D341Med (cell line): ENCODE results near the gene GSTM4.

Source experiments
- DNase-seq: peaks from one replicate; pipeline ENCODE4 v3.0.0; 2012; ENCODE audit warnings: low spot score

Gene GSTM4

DNA sequence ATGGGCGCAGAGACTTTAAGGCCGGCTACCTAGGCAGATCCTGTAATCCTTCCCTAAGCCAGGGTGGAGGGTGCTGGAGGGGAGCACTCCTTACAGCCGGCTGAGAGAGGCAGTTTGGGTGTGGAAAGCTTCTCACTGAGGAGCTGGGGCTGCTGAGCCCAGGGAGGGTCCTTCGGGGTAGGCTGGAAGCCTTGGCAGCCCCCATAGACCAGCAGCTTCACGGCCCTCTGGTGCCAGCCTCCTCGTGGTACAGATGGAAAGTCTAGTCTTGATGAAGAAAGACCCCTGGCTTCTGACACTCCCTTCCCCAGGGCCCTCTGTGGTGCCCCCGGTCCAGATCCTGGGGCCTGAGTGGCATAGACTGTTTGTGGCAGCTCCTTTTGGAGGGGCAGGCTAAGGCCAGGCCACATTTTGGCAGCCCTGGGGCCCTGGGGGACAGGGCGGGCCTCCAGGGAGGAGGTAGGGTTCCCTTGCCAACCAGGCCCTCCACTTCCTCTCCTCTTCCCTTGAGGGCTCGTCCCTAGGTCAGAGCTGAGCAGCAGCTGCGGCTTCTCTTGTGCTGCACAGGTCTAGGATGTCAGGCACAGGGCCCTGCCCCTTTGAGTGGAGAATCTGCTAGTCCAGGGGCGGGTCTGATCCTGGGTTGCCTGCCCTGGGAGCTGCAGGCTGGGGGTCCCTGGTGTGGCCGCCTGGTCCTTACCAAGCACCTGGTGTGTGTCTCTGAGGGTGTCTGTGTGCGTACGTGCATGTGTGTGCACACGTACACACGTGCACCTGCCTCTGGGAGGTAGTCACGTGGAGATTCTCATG, 31.5 kb upstream of the GSTM4 start:
- DNase-seq = peak; percentile 46

DNA sequence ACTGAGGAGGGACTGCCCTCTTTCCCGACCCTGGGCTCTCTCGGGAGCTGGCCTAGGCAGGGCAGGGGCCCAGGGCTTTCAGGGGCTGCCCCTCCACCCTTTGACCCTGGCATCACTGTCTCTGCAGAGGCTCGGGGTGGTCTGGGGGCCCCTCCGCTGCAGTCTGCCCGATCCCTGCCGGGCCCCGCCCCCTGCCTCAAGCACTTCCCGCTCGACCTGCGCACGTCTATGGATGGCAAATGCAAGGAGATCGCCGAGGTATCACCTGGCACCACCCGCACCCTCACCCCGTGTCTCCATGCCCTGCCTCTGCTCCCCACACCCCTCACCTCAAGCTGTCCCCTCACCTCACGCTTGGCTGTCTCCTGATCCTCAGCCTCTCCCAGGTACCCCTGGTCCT, 30.7 kb upstream of the GSTM4 start:
- no peak for DNase-seq

DNA sequence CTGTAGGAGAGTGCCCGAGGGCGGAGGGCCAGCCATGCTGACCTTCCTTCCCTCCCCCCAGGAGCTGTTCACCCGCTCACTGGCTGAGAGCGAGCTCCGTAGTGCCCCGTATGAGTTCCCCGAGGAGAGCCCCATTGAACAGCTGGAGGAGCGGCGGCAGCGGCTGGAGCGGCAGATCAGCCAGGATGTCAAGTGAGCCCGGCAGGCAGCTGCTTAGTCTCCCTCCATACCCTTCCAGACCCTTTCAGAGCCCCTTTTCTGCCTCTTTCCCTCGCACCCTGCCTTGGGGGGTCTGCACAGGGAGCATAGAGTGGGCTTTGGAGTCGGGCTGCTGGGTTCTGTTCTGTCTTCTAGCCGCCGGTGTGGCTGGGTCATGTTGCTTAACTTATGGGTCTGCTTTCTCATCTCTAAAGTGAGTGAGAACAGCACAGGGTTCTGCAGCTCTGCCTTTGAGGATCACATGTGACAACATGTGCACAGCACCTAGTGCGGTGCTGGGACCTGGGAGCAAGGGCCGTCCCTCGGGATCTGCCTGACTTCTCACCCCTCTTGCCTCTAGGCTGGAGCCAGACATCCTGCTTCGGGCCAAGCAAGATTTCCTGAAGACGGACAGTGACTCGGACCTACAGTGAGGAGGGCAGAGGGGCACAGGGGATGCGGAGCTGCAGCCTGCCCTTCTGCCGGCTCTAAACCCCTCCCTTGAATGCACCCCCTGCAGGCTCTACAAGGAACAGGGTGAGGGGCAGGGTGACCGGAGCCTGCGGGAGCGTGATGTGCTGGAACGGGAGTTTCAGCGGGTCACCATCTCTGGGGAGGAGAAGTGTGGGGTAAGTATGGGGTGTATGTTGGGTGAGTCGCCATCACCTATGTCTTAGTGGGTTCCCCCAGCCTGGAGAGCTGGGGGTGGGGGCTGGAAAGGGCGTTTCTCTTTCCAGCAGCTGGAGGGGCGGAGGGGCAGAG, 30.0 kb upstream of the GSTM4 start:
- DNase-seq = peak; percentile 46

DNA sequence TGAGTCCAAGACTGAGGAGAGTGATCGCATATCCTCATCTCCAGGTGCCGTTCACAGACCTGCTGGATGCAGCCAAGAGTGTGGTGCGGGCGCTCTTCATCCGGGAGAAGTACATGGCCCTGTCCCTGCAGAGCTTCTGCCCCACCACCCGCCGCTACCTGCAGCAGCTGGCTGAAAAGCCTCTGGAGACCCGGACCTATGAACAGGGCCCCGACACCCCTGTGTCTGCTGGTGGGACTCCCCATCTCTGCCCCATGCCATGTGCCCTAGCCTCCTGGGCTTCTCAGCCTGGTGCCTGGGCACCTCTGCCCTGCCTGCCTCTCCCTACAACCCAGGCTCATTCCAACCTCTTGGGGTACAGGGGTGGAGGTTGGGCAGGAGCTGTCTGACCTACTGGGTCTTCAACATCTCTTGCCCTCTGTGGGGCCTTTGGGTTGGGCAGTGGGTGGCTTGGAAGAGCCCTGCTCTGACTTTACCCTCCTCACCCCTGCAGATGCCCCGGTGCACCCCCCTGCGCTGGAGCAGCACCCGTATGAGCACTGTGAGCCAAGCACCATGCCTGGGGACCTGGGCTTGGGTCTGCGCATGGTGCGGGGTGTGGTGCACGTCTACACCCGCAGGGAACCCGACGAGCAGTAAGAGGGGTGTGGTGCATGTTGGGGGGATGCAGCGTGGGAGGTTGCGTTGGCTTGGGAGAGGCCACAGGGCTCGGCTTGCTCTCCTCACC, 29.1 kb upstream of the GSTM4 start:
- DNase-seq = no peak

DNA sequence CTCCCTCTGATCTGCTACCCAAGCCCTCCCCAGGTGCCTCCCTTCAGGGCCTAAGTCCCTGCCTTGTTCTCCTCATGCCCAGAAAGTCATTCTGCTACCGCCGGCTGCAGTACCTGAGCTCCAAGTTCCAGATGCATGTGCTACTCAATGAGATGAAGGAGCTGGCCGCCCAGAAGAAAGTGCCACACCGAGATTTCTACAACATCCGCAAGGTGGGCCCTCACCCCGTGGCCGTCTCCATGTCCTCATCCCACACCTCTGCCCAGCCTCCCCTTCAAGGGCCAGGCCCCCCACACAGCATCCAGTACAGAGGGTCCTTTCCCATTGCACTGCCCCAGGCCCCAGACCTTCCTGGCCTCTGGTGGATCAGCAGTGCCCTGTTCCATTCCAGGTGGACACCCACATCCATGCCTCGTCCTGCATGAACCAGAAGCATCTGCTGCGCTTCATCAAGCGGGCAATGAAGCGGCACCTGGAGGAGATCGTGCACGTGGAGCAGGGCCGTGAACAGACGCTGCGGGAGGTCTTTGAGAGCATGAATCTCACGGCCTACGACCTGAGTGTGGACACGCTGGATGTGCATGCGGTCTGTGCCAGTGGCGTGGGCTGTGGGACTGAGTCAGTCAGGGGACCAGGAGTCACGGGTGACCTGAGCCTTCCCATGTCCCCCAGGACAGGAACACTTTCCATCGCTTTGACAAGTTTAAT, 28.1 kb upstream of the GSTM4 start:
- no peak for DNase-seq

DNA sequence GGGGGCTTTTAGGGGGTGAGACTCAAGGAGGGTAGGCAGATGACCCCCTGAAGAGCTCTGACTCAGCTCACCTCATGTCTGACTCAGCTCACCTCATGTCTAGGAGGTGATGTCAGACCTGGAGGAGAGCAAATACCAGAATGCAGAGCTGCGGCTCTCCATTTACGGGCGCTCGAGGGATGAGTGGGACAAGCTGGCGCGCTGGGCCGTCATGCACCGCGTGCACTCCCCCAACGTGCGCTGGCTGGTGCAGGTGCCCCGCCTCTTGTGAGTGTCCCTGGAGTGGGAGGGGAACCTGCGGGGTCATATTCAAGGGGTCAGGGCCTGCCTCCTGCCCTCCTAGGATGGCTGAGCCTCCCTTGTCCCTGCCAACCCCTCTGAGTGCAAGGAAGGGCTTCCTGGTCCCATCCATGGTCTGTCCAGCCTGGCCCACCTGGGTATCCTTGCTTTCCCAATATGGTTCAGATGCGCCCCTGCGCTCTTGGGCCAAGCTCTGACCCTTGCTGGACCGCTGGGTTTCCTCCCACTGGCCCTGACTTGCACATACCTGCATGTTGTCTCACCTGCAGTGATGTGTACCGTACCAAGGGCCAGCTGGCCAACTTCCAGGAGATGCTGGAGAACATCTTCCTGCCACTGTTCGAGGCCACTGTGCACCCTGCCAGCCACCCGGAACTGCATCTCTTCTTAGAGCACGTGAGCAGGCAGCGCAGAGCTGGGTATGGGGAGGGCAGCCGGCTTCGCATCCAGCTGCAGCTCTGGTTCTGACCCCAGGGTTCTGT, 27.2 kb upstream of the GSTM4 start:
- DNase-seq = no peak

DNA sequence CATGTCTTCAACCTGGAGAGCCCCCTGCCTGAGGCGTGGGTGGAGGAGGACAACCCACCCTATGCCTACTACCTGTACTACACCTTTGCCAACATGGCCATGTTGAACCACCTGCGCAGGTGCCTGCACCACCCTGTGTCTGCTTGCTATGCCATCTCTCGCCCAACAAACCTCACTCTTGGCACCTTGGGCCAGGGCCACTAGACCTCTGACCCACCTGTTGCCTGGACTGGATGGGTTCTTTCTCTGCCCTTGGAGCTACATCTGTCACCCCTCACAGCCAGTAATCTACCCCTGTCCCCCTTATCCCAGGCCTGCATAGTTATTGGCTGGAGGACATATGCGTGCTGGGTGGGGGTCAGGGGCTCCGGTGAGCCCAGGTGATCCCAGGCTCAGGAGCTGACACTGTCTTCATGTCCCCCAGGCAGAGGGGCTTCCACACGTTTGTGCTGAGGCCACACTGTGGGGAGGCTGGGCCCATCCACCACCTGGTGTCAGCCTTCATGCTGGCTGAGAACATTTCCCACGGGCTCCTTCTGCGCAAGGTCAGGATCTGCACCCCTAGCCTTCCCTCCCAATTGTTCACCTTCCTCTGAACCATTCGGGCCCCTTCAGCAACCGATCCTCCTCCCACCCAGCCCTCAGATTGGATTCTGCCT, 26.4 kb upstream of the GSTM4 start:
- DNase-seq = no peak

DNA sequence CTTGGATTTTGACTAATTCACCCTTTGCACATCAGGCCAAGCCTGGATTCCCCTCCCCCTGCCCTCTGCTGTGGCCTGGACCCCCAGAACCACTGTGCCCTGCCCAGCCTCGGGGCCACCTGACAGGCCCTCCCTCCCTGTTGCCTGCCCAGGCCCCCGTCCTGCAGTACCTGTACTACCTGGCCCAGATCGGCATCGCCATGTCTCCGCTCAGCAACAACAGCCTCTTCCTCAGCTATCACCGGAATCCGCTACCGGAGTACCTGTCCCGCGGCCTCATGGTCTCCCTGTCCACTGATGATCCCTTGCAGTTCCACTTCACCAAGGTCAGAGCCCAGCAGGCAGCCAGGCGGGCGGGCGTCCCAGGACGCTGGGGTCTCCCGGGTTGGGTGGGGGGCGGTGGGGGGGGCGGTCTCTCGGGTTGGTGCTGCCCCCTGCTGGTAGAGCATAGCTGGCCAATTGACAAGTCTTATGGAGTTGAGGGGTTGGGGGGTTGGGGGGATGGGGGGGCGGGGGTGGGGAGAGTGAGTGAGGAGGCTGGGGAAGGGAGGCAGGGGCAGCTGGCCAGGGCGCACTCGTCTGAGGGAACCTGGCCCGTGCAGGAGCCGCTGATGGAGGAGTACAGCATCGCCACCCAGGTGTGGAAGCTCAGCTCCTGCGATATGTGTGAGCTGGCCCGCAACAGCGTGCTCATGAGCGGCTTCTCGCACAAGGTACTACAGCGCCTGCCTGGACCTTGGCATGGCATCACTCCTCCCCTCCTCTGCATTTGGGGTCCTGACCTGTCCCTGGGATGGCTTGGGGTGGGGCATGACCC, 25.6 kb upstream of the GSTM4 start:
- peak; percentile 52 for DNase-seq

DNA sequence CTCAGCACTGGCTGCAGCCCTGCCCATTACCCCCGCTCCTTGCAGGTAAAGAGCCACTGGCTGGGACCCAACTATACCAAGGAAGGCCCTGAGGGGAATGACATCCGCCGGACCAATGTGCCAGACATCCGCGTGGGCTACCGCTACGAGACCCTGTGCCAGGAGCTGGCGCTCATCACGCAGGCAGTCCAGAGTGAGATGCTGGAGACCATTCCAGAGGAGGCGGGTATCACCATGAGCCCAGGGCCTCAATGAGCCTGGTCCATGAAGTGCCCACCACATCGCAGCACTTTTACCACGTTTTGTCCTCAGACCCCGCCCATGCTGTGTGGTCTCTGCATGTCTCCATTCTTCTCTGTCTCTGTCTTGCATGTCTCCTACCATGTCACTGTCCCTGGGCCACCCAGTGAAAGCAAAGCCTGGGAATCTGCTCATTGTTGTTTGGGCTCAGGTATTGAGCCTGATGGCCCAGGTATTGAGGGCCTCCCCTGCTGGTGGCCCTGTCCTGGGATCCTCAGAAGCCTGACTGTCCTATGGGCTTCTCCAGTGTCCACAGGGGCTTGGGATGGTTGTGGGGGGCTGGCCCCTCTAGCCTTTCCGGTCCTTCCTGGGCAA, 24.9 kb upstream of the GSTM4 start:
- DNase-seq = no peak

DNA sequence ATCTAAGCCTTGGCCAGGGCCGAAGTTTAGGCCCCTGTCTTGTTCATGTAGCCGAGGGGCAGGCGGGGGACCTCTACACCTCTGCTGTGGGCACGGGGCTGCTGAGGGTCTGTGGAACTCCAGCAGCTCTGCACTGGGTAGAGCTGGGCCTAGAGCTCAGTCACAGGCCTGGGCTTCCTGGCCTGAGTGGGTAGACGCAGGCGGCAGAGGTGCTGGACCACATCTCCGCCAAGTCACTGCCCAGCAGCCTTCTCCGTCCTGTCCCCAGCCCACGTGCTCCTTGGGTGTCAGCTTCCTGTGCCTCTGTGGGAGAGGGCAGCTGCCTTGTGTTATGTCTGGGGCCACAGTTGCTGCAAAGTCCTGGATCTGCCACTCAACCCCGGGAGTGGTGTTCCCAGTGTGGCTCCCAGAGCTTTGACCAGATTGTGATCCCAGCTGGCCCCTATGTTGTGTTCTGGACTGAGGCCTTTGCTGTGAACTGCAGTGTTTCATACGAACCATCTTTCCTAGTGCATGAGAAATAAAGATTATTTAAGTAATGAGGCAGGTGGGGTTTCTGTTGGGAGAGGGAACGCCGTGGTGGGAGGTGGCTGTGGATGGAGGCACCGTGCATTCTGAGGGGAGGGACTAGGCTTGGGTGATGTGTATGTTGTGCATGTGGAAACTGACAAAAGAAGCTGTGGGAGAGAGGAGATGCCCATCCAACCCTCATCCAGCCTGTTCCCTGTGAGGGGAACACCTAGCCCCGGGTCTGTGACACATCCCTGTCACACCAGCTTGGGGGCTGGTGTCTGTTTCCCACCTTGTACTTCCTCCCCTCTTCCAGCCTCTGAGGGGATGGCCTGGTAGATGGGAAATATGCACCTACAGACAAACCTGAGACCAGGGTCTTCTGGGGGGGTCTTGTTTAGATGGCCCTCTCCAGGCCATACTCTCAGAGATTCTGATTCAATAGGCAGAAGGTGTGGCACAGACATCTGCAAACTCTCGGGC, 24.1 kb upstream of the GSTM4 start:
- no peak for DNase-seq

DNA sequence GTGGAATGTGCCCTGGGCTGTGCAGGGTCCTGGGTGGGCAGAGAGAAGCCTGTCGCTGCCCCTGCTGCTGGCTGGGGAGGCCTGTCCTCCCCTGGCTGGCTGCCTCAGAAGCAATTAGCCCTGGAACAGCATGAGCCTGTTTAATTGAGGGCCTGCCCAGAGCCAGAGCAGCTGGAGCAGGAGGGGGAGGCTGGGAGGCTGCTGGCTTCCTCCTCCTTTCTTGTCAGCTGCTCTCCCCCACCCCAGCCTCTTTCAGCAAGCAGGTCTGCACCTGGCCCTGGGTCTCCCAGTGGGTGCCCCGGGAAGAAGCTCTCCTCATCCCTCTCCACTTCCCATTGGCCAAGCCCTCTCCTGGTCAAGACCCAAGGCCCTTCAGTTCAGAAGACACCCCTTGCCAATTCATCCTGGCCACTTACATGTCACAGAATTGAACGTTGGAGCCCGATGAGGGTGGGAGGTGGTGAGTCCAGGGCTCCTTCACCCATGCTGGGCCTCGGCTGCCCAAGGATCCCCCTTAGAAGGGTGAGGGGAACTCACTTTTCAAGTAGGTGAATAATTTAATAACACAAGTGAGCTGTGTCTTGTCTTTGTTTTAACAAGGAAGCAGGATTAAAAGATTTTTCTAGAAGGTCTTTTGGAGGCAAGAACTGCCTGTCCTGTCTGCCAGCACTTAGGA, 23.1 kb upstream of the GSTM4 start:
- DNase-seq = peak; percentile 85

DNA sequence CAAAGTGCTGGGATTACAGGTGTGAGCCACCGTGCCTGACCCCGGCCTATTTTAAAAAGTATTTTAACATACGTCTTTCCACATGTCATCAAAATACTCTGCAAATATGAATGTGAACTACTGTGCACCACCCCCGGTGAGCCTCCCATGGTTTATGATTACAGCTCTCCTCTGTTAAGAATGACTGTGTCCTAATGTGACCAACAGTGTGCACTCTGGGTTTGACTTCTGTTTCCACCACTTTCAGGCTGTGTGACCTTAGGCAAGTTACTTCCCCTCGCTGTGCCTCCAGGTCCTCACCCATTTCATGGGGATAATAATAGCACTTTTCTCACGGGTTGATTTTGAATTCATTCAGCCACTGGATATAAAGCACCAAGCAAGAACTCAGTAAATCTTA, 21.6 kb upstream of the GSTM4 start:
- no peak for DNase-seq

DNA sequence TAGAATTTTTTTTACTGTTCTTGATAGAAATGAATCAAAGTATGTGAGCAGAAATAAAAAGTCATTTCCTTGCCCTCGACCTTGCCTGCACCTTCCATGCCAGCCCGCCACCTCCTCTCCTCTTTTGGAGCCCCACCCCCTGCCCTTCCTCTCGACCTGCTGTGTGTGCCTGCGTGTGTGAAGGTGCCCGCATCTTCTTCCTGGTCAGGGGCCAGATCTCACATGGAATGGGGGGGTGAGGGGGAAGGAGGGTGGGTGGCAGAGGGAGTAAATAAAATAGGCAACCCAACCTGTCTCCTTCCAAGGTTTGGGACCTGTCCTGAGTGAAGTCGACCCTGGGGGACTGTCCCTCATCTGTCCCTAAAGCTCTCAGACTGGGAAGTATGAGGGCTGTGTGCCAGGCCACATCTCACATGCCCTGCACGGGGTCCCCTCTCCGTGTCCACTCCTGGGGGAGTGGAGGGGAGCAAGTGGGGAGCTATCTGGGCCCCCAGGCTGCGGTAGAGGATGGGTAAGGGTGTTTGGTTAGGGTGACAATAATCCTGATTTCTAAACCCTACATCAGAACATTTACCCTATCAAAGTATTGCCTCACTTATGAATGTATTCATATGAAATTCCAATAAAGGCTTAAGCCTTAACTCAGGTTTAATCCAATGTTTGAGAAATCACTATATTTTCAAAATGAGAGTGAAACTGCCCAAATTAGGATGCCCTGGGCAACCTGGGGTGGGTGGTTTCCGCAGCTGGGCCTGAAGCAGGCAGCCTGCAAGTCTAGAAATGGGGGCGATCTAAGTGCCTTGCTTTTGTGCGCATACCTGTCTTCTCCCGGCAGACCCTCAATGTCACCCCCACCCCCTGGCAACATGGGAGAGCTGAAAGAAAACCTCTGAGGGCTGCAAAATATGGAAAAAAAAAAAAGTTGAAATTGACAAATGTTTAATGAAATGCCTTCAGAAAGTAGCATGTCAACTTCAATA, 20.8 kb upstream of the GSTM4 start:
- DNase-seq = no peak

DNA sequence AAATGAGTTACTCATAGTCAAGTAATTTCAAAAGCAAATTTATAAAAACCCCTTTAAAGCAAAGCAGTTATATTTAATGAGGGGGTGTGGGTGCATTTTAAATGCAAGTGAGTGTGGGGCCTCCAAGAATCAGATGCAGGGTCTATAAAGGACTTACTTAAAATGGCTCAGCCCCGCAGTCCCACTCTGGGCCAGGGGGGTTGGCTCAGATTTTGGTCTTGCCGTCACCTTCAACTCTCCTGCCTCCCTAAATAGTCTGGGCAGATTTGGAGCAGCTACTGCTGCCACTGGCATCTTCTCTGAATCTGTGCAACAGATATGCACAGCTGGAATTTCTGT, 20.1 kb upstream of the GSTM4 start:
- no peak for DNase-seq

DNA sequence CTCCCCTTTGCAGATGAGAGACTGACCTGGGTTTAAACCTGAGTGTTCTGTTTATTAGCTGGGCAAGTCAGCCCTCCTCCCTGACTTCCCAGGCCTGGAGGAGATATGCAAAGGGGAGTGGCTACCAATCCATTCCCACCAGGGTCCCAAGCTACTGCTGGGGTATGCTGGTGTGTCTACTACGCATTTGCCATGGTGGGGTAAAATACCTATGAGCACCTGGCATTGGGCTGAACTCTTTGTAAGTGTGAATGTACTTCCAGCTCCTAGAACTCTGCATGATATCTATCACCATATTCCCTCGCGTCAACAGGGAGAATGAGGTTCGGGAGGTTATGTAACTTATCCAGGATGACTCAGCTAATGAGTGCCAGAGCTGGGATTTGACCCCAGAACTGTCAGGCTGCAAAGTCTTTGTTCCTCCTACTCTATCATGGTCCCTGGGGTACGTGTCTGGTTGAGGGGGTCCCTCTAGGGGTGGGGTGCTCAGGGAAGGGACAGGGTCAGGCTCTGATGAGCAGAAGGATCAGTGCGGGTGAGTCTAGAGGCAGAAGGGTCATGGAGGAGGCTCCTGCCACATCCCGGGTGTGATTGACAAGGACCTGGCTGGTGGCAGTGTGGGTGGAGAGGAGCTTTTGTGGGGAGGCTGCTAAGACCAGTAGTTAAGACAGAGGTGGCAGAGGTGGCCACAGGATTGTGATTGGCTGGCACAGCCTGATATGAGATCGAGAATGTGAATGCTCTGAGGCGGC, 19.5 kb upstream of the GSTM4 start:
- no peak for DNase-seq
